SK-N-SH treated with all-trans-retinoic acid at 6 μM for 48 hours (cell line): Measurements from ENCODE around the gene TRAPPC2L.

ENCODE experiments used
- ATAC-seq: fragments of 200-7000 bp; cut with Tn5 transposase; 3 replicates; pipeline ENCODE4 v1.9.1; 2020; ENCODE audit warnings: mild to moderate bottlenecking, moderate library complexity
- BACH2 ChIP-seq: fragments of 250-450 bp; sonication (Bioruptor Pico); IDR thresholded peaks from 2 replicates; pipeline ENCODE4 v1.9.0; 2021; ENCODE audit warnings: mild to moderate bottlenecking, borderline replicate concordance
- CREB5 ChIP-seq: fragments of 250-450 bp; sonication (Bioruptor Pico); IDR thresholded peaks from 2 replicates; pipeline ENCODE4 v1.5.1; 2020; ENCODE audit warnings: low read depth, mild to moderate bottlenecking, moderate library complexity
- CSDC2 ChIP-seq: fragments of 250-450 bp; sonication (Bioruptor Pico); IDR thresholded peaks from 2 replicates; pipeline ENCODE4 v1.5.0; 2020; ENCODE audit warnings: mild to moderate bottlenecking, moderate library complexity
- ESRRG ChIP-seq: fragments of 250-450 bp; sonication (Bioruptor Pico); IDR thresholded peaks from 2 replicates; pipeline ENCODE4 v1.6.1; 2021; ENCODE audit warnings: mild to moderate bottlenecking
- GLIS3 ChIP-seq: fragments of 250-450 bp; sonication (Bioruptor Pico); IDR thresholded peaks from 2 replicates; pipeline ENCODE4 v1.5.0; 2020; ENCODE audit warnings: mild to moderate bottlenecking, moderate library complexity
- ISL1 ChIP-seq: fragments of 250-450 bp; sonication (Bioruptor Pico); IDR thresholded peaks from 2 replicates; pipeline ENCODE4 v2.1.2; 2022; ENCODE audit warnings: mild to moderate bottlenecking, moderate library complexity
- OSR1 ChIP-seq: fragments of 250-450 bp; sonication (Bioruptor Pico); IDR thresholded peaks from 2 replicates; pipeline ENCODE4 v1.8.0; 2022; ENCODE audit warnings: moderate library complexity, mild to moderate bottlenecking, inconsistent platforms
- PATZ1 ChIP-seq: fragments of 250-450 bp; sonication (Bioruptor Pico); IDR thresholded peaks from 2 replicates; pipeline ENCODE4 v1.8.0; 2020; ENCODE audit warnings: mild to moderate bottlenecking, moderate library complexity, borderline replicate concordance
- PPARA ChIP-seq: fragments of 250-450 bp; sonication (Bioruptor Pico); IDR thresholded peaks from 2 replicates; pipeline ENCODE4 v1.5.0; 2020; ENCODE audit warnings: mild to moderate bottlenecking, borderline replicate concordance
- RARB ChIP-seq: fragments of 250-450 bp; sonication (Bioruptor Pico); IDR thresholded peaks from 2 replicates; pipeline ENCODE4 v1.8.0; 2021; ENCODE audit warnings: mild to moderate bottlenecking, moderate library complexity
- SNAI2 ChIP-seq: fragments of 250-450 bp; sonication (Bioruptor Pico); IDR thresholded peaks from 2 replicates; pipeline ENCODE4 v1.5.0; 2020; ENCODE audit warnings: mild to moderate bottlenecking, moderate library complexity
- TOX ChIP-seq: fragments of 250-450 bp; sonication (Bioruptor Pico); IDR thresholded peaks from 2 replicates; pipeline ENCODE4 v1.8.0; 2021; ENCODE audit warnings: mild to moderate bottlenecking, moderate library complexity, borderline replicate concordance
- TSHZ2 ChIP-seq: fragments of 250-450 bp; sonication (Bioruptor Pico); IDR thresholded peaks from 2 replicates; pipeline ENCODE4 v1.5.0; 2020; ENCODE audit warnings: mild to moderate bottlenecking, moderate library complexity
- ZFP30 ChIP-seq: fragments of 450-650 bp; formaldehyde crosslinking; IDR thresholded peaks from 2 replicates; pipeline ENCODE4 v1.5.0; 2022; ENCODE audit warnings: mild to moderate bottlenecking, moderate library complexity
- ZNF565 ChIP-seq: fragments of 450-650 bp; formaldehyde crosslinking; conservative IDR thresholded peaks from 2 replicates; pipeline ENCODE4 v1.5.0; 2020; ENCODE audit warnings: low read depth, mild to moderate bottlenecking, moderate library complexity
- ZNF8 ChIP-seq: fragments of 450-650 bp; formaldehyde crosslinking; IDR thresholded peaks from 2 replicates; pipeline ENCODE4 v1.5.0; 2020; ENCODE audit warnings: mild to moderate bottlenecking, moderate library complexity

Gene TRAPPC2L

GRCh38 chr16:88877564-88878289 is 20.8 kb downstream of the TRAPPC2L start:
- no peak for ATAC-seq
- TF ChIP-seq RARB (CRISPR knock-in tag) (no peak), ZNF565 (no peak), ISL1 (no peak), PATZ1 (CRISPR knock-in tag) (no peak)

GRCh38 chr16:88878356-88878755 is 21.4 kb downstream of the TRAPPC2L start:
- no peak for ATAC-seq
- TF ChIP-seq TSHZ2 (CRISPR knock-in tag), result no peak
- TF ChIP-seq OSR1 (CRISPR knock-in tag), result no peak
- TF ChIP-seq PATZ1 (CRISPR knock-in tag), result no peak
- no peak for TF ChIP-seq TOX (CRISPR knock-in tag)
- no peak for TF ChIP-seq PPARA (CRISPR knock-in tag)
- no peak for TF ChIP-seq GLIS3 (CRISPR knock-in tag)
- TF ChIP-seq ZNF565, result no peak
- TF ChIP-seq CSDC2 (CRISPR knock-in tag), result no peak
- no peak for TF ChIP-seq CREB5

- no peak for TF ChIP-seq CSDC2 (CRISPR knock-in tag)
- no peak for TF ChIP-seq PPARA (CRISPR knock-in tag)
- TF ChIP-seq TSHZ2 (CRISPR knock-in tag), result no peak
- ATAC-seq, result no peak
These were observed 22.2 kb downstream of the TRAPPC2L start for GRCh38 chr16:88878967-88879787.

- no peak for ATAC-seq
- no peak for TF ChIP-seq BACH2 (CRISPR knock-in tag)
- no peak for TF ChIP-seq CREB5
- TF ChIP-seq ESRRG, result no peak
- no peak for TF ChIP-seq ZNF8 (CRISPR knock-in tag)
- no peak for TF ChIP-seq ZNF565
- TF ChIP-seq ZFP30, result no peak
- TF ChIP-seq SNAI2 (CRISPR knock-in tag), result no peak
- no peak for TF ChIP-seq GLIS3 (CRISPR knock-in tag)
- TF ChIP-seq RARB (CRISPR knock-in tag), result no peak
- no peak for TF ChIP-seq TSHZ2 (CRISPR knock-in tag)
These were observed 22.8 kb downstream of the TRAPPC2L start for GRCh38 chr16:88879788-88880055.
